ENCODE results near the gene BTBD2.

BTBD2 gene

GRCh38 chr19:2015608-2015950 lies at the start of gene BTBD2:
Gene BTBD2 (minus strand): TSS chr19:2015714. CDS start chr19:2015703, 11 bp downstream.
- no peak within 1 kb of the TSS for H3K27ac ChIP-seq (ENCODE audit: low read length)
- H3K27me3 ChIP-seq (ENCODE audit: low read depth, low read length), result no peaks in the 10 kb centered on the region
- H3K4me3 ChIP-seq (ENCODE audit: low read depth in 1 of 2, low read length in 2 of 2), result peak within 1 kb of the TSS; percentile 42 to 71
- no peaks in the 10 kb centered on the region for H3K36me3 ChIP-seq (ENCODE audit: control insufficient read depth in 1 of 2, insufficient read depth in 2 of 2, low read length in 2 of 2)
- H3K9me3 ChIP-seq (ENCODE audit: control insufficient read depth in 1 of 2, low read length in 2 of 2), result no peaks in the 10 kb centered on the region
- peaks cover 0 to 28% of the 10 kb centered on the region in 2 donors for H3K4me1 ChIP-seq (ENCODE audit: control insufficient read depth in 1 of 2, insufficient read depth in 2 of 2, low read length in 2 of 2)

DNA sequence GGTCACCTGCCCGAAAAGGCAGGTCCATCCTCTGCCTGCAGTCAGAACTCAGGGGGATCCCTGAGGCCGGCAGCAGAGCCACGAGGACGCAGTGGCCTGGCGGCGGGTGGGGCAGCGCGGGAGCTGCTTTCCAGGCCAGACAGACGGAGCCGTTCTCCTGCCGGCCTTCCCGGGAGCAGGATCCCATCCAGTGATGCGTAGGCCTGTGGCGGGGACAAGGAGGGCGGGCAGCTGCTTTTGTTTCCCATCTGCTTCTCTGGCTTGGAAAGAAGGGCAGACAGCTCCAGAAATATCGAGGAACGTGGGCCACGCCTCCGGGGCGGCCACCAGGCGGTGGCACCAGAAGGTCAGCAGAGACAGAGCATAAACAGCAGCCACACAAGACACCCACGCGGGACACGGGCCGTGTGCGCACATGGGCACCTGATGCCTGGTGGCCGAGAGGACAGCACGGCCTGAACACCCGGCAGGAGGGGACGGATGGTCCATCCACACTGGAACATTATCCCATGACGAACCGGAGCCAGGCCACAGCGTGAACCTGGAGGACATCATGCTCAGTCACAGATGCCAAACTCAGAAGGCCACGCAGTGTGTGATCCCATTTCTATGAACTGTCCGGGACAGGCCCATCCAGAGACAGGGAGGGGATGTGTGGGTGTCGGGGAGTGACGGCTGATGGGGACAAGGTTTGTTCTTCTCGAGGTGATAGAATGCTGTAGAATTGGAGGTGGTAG lies 49.4 kb upstream of the BTBD2 start:
- Histone ChIP-seq H3K36me3 (ENCODE audit: control insufficient read depth in 1 of 2, insufficient read depth in 2 of 2, low read length in 2 of 2) (no peaks in the 10 kb centered on the region), H3K27me3 (ENCODE audit: low read depth, low read length) (no peaks in the 10 kb centered on the region), H3K27ac (ENCODE audit: low read length) (peak overlapping the region; percentile 51), H3K4me1 (ENCODE audit: control insufficient read depth in 1 of 2, insufficient read depth in 2 of 2, low read length in 2 of 2) (peaks cover 8 to 40% of the 10 kb centered on the region in 2 donors), H3K4me3 (ENCODE audit: low read depth in 1 of 2, low read length in 2 of 2) (peak overlapping the region in 1 of 2 donors; percentile 17), H3K9me3 (ENCODE audit: control insufficient read depth in 1 of 2, low read length in 2 of 2) (no peaks in the 10 kb centered on the region)

- H3K4me3 ChIP-seq (ENCODE audit: low read depth in 1 of 2, low read length in 2 of 2), result peak overlapping the region in 1 of 2 donors; percentile 17
- H3K9me3 ChIP-seq (ENCODE audit: control insufficient read depth in 1 of 2, low read length in 2 of 2), result no peaks in the 10 kb centered on the region
- H3K4me1 ChIP-seq (ENCODE audit: control insufficient read depth in 1 of 2, insufficient read depth in 2 of 2, low read length in 2 of 2), result peaks cover 9 to 43% of the 10 kb centered on the region in 2 donors
Observed at GRCh38 chr19:2064395-2064787, 48.9 kb upstream of the BTBD2 start.

GRCh38 chr19:2063824-2064223 lies 48.3 kb upstream of the BTBD2 start:
- Histone ChIP-seq H3K27ac (ENCODE audit: low read length) (no peak overlapping the region), H3K4me1 (ENCODE audit: control insufficient read depth in 1 of 2, insufficient read depth in 2 of 2, low read length in 2 of 2) (peaks cover 11 to 48% of the 10 kb centered on the region in 2 donors), H3K27me3 (ENCODE audit: low read depth, low read length) (no peaks in the 10 kb centered on the region), H3K4me3 (ENCODE audit: low read depth in 1 of 2, low read length in 2 of 2) (no peak overlapping the region), H3K9me3 (ENCODE audit: control insufficient read depth in 1 of 2, low read length in 2 of 2) (no peaks in the 10 kb centered on the region), H3K36me3 (ENCODE audit: control insufficient read depth in 1 of 2, insufficient read depth in 2 of 2, low read length in 2 of 2) (peaks cover 0 to 3% of the 10 kb centered on the region in 2 donors)

More at GRCh38 chr19:2064395-2064787, 48.9 kb upstream of the BTBD2 start:
- Histone ChIP-seq H3K36me3 (ENCODE audit: control insufficient read depth in 1 of 2, insufficient read depth in 2 of 2, low read length in 2 of 2) (peaks cover 0 to 1% of the 10 kb centered on the region in 2 donors), H3K27me3 (ENCODE audit: low read depth, low read length) (no peaks in the 10 kb centered on the region), H3K27ac (ENCODE audit: low read length) (peak overlapping the region; percentile 51)

DNA sequence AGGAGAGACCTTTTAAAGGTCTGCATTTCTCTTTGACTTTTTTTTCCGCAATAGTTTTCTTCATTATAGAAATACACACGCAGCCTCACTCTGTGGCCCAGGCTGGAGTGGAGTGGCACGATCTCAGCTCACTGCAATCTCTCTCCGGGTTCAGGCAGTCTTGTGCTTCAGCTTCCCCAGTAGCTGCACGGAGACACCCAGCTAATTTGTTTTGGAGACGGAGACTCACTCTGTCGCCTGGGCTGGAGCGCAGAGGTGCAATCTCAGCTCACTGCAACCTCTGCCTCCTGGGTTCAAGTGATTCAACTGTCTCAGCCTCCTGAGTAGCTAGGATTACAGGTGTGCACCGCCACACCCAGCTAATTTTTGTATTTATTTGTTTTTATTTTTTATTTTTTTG lies 47.3 kb upstream of the BTBD2 start:
- Histone ChIP-seq H3K4me1 (ENCODE audit: control insufficient read depth in 1 of 2, insufficient read depth in 2 of 2, low read length in 2 of 2) (peaks cover 11 to 57% of the 10 kb centered on the region in 2 donors), H3K27me3 (ENCODE audit: low read depth, low read length) (no peaks in the 10 kb centered on the region), H3K27ac (ENCODE audit: low read length) (no peak overlapping the region), H3K36me3 (ENCODE audit: control insufficient read depth in 1 of 2, insufficient read depth in 2 of 2, low read length in 2 of 2) (peaks cover 0 to 3% of the 10 kb centered on the region in 2 donors), H3K4me3 (ENCODE audit: low read depth in 1 of 2, low read length in 2 of 2) (peak overlapping the region in 1 of 2 donors; percentile 89), H3K9me3 (ENCODE audit: control insufficient read depth in 1 of 2, low read length in 2 of 2) (no peaks in the 10 kb centered on the region)

GRCh38 chr19:2062389-2062729 lies 46.8 kb upstream of the BTBD2 start:
- H3K4me1 ChIP-seq (ENCODE audit: control insufficient read depth in 1 of 2, insufficient read depth in 2 of 2, low read length in 2 of 2), result peaks cover 11 to 57% of the 10 kb centered on the region in 2 donors
- H3K36me3 ChIP-seq (ENCODE audit: control insufficient read depth in 1 of 2, insufficient read depth in 2 of 2, low read length in 2 of 2), result peaks cover 0 to 3% of the 10 kb centered on the region in 2 donors
- H3K27me3 ChIP-seq (ENCODE audit: low read depth, low read length), result no peaks in the 10 kb centered on the region
- H3K4me3 ChIP-seq (ENCODE audit: low read depth in 1 of 2, low read length in 2 of 2), result peak overlapping the region; percentile 80 to 89
- no peaks in the 10 kb centered on the region for H3K9me3 ChIP-seq (ENCODE audit: control insufficient read depth in 1 of 2, low read length in 2 of 2)
- H3K27ac ChIP-seq (ENCODE audit: low read length), result peak overlapping the region; percentile 83

GRCh38 chr19:2061495-2062388 lies 46.2 kb upstream of the BTBD2 start:
- peaks cover 0 to 3% of the 10 kb centered on the region in 2 donors for H3K36me3 ChIP-seq (ENCODE audit: control insufficient read depth in 1 of 2, insufficient read depth in 2 of 2, low read length in 2 of 2)
- peak overlapping the region; percentile 80 to 89 for H3K4me3 ChIP-seq (ENCODE audit: low read depth in 1 of 2, low read length in 2 of 2)
- peak overlapping the region; percentile 95 for H3K27ac ChIP-seq (ENCODE audit: low read length)
- H3K9me3 ChIP-seq (ENCODE audit: control insufficient read depth in 1 of 2, low read length in 2 of 2), result no peaks in the 10 kb centered on the region
- no peaks in the 10 kb centered on the region for H3K27me3 ChIP-seq (ENCODE audit: low read depth, low read length)
- peaks cover 11 to 57% of the 10 kb centered on the region in 2 donors for H3K4me1 ChIP-seq (ENCODE audit: control insufficient read depth in 1 of 2, insufficient read depth in 2 of 2, low read length in 2 of 2)

- Histone ChIP-seq H3K27me3 (ENCODE audit: low read depth, low read length) (no peaks in the 10 kb centered on the region), H3K36me3 (ENCODE audit: control insufficient read depth in 1 of 2, insufficient read depth in 2 of 2, low read length in 2 of 2) (peaks cover 0 to 3% of the 10 kb centered on the region in 2 donors), H3K4me3 (ENCODE audit: low read depth in 1 of 2, low read length in 2 of 2) (peak overlapping the region; percentile 66 to 89), H3K4me1 (ENCODE audit: control insufficient read depth in 1 of 2, insufficient read depth in 2 of 2, low read length in 2 of 2) (peaks cover 11 to 58% of the 10 kb centered on the region in 2 donors), H3K27ac (ENCODE audit: low read length) (peak overlapping the region; percentile 95), H3K9me3 (ENCODE audit: control insufficient read depth in 1 of 2, low read length in 2 of 2) (no peaks in the 10 kb centered on the region)
Observed at GRCh38 chr19:2060884-2061494, 45.5 kb upstream of the BTBD2 start.

DNA sequence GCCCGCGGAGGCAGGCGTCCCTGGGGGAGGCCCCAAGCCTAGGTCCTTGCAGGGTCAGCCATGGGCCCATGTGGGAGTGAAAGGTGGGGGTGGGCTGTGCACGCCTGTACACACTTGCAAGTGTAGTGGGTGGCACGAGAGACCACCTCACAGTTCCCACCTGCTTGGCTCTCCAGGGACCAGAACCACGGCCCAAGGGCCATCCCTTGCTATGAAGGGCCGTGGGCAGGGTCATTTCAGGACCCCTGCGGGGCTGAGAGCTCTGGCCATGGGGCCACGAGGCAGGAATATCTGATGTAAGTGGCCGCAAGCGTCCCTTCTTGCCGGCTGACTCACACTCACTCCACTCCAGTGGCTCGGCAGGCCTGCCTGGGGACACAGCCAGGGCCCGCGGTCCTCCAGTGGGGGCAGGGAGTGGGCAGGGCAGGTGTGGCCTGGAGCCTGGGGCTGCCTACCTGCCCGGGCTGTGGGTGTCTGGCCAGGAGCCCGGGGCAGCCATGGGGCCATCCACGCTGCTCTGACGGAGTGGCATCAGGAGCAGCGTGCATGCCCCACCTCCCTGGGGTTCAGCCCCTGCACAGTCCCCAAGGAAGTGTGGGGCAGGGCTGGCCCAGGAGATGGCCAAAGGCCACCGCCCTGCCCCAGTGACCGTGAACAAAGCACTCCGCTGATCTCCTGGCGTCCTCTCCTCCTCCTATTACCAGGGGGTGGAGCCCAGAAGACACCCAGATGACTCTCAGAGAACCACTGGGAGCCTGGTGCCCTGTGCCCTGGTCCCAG lies 44.1 kb upstream of the BTBD2 start:
- H3K9me3 ChIP-seq (ENCODE audit: control insufficient read depth in 1 of 2, low read length in 2 of 2), result no peaks in the 10 kb centered on the region
- H3K27ac ChIP-seq (ENCODE audit: low read length), result peak overlapping the region; percentile 95
- no peaks in the 10 kb centered on the region for H3K27me3 ChIP-seq (ENCODE audit: low read depth, low read length)
- H3K4me1 ChIP-seq (ENCODE audit: control insufficient read depth in 1 of 2, insufficient read depth in 2 of 2, low read length in 2 of 2), result peaks cover 11 to 61% of the 10 kb centered on the region in 2 donors
- H3K4me3 ChIP-seq (ENCODE audit: low read depth in 1 of 2, low read length in 2 of 2), result peak overlapping the region; percentile 66 to 89
- H3K36me3 ChIP-seq (ENCODE audit: control insufficient read depth in 1 of 2, insufficient read depth in 2 of 2, low read length in 2 of 2), result peaks cover 0 to 3% of the 10 kb centered on the region in 2 donors

DNA sequence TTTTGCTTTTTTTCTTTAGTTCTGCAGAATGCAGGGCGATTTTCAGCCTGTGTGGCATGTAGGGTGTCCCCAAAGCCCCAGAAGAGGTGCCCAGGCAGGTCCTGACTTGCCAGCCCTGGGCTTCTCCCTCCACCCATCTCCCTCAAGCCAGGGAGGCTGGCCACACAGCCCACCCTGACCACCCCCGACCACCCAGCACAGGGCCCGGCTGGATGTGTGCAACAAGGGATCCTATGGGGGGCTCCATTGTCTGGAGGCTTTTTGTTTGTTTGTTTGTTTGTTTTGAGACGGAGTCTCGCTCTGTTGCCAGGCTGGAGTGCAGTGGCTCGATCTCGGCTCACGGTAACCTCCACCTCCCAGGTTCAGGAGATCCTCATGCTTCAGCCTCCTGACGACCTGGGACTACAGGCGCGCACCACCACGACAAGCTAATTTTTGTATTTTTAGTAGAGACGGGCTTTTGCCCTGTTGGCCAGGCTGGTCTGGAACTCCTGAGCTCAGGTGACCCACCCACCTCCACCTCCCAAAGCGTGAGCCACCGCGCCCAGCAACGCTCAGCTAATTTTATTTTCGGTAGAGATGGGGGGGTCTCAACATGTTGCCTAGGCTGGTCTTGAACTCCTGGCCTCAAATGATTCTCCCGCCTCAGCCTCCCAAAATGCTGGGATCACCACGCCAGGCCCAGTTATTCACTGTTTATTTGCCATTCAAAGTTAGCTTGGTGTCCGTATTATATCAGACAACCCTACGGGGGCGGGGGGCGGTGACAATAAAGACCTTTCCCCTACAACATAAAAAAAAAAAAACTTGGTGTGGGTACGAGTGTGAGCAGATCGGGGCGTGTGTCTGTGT lies 43.3 kb upstream of the BTBD2 start:
- H3K27ac ChIP-seq (ENCODE audit: low read length), result peak overlapping the region; percentile 95
- H3K4me1 ChIP-seq (ENCODE audit: control insufficient read depth in 1 of 2, insufficient read depth in 2 of 2, low read length in 2 of 2), result peaks cover 11 to 53% of the 10 kb centered on the region in 2 donors
- H3K36me3 ChIP-seq (ENCODE audit: control insufficient read depth in 1 of 2, insufficient read depth in 2 of 2, low read length in 2 of 2), result peaks cover 0 to 3% of the 10 kb centered on the region in 2 donors
- no peaks in the 10 kb centered on the region for H3K27me3 ChIP-seq (ENCODE audit: low read depth, low read length)
- peak overlapping the region in 1 of 2 donors; percentile 89 for H3K4me3 ChIP-seq (ENCODE audit: low read depth in 1 of 2, low read length in 2 of 2)
- H3K9me3 ChIP-seq (ENCODE audit: control insufficient read depth in 1 of 2, low read length in 2 of 2), result no peaks in the 10 kb centered on the region
